Muscle of leg (tissue), 16 donors: ENCODE measurements around the gene MYO9A. TPM values are rescaled to one million over a fixed set of nuclear protein-coding genes. Genes with fewer than 3 reads are reported as not detected.
A peak's percentile ranks its signal among the peaks of the same experiment; 100 is the strongest.

Experiments
- DNase-seq: peaks from one replicate; pipeline ENCODE4 v3.0.0; 2013
- H3K27ac ChIP-seq: one replicate; pipeline ENCODE4 v1.5.1; 2013; ENCODE audit warnings: mild to moderate bottlenecking, low read length, control low read depth
- H3K27me3 ChIP-seq: one replicate; pipeline ENCODE4 v1.6.1; 2013; ENCODE audit warnings: low read length; ENCODE audit not compliant: control insufficient read depth, insufficient read depth
- H3K36me3 ChIP-seq: one replicate; pipeline ENCODE4 v1.6.1; 2013; ENCODE audit warnings: low read length; ENCODE audit not compliant: control insufficient read depth, insufficient read depth
- H3K4me1 ChIP-seq: one replicate; pipeline ENCODE4 v1.6.1; 2013; ENCODE audit warnings: low read length; ENCODE audit not compliant: control insufficient read depth, insufficient read depth
- H3K4me3 ChIP-seq: one replicate; pipeline ENCODE4 v1.5.1; 2013; ENCODE audit warnings: low read length, control low read depth
- H3K9me3 ChIP-seq: replicated peaks from 2 replicates; pipeline ENCODE4 v1.6.1; 2013; ENCODE audit warnings: low read depth, low read length; ENCODE audit not compliant: control insufficient read depth
- WGBS: methylation state at CpG from one replicate; pipeline ENCODE4 v1.1.5; 2013; ENCODE audit warnings: missing lambda C conversion rate; ENCODE audit not compliant: insufficient coverage; 5-methylcytosine and 5-hydroxymethylcytosine counted together
- long read RNA-seq, 11 donors: transcript quantifications; one replicate each; lab custom pipeline, GENCODE V29; 2026
- polyA plus RNA-seq, 8 donors: library from polyadenylated mRNA; unstranded; fragments of 120-200 nt; gene quantifications; one replicate each; pipeline versions ENCODE4 v1.2.1 to v1.2.3, GENCODE V29; 2013; ENCODE audit warnings: inconsistent platforms in 1 of 8, low replicate concordance in 1 of 8; ENCODE audit not compliant: insufficient read length in 8 of 8, insufficient read depth in 1 of 8
- total RNA-seq: library from RNA; stranded (reverse); fragments of 120-200 nt; gene quantifications from one replicate; pipeline ENCODE4 v1.2.4, GENCODE V29; 2013

MYO9A gene
- total RNA-seq, result 63.8 TPM
- 10 to 100 TPM; 18.6 to 32.3 (median 28.1) TPM for polyA plus RNA-seq
- long read RNA-seq, donor 1, partial matches to known transcripts, result 5 of 5 reads
- long read RNA-seq, donor 1, other reads (novel, unspliced or antisense), result 0 of 5 reads
- long read RNA-seq, donor 2, result 0 reads
- long read RNA-seq, donor 3, partial matches to known transcripts, result 0 of 1 reads
- long read RNA-seq, donor 3, other reads (novel, unspliced or antisense), result 0 of 1 reads
- long read RNA-seq, donor 4, result 0 reads
- long read RNA-seq, donor 5, full-length matches to known transcripts, result 2 of 2 reads
- long read RNA-seq, donor 5, partial matches to known transcripts, result 0 of 2 reads
- long read RNA-seq, donor 5, other reads (novel, unspliced or antisense), result 0 of 2 reads
- long read RNA-seq, donor 6, full-length matches to known transcripts, result 1 of 6 reads
- long read RNA-seq, donor 6, partial matches to known transcripts, result 5 of 6 reads
- long read RNA-seq, donor 6, other reads (novel, unspliced or antisense), result 0 of 6 reads
- long read RNA-seq, donor 7, partial matches to known transcripts, result 8 of 9 reads
- long read RNA-seq, donor 7, other reads (novel, unspliced or antisense), result 0 of 9 reads
- long read RNA-seq, donor 8, partial matches to known transcripts, result 5 of 7 reads
- long read RNA-seq, donor 8, other reads (novel, unspliced or antisense), result 0 of 7 reads
- long read RNA-seq, donor 9, partial matches to known transcripts, result 6 of 6 reads
- long read RNA-seq, donor 9, other reads (novel, unspliced or antisense), result 0 of 6 reads
- long read RNA-seq, donor 10, full-length matches to known transcripts, result 2 of 10 reads
- long read RNA-seq, donor 10, partial matches to known transcripts, result 8 of 10 reads
- long read RNA-seq, donor 10, other reads (novel, unspliced or antisense), result 0 of 10 reads
- long read RNA-seq, donor 11, result 0 reads

- no peaks in the 10 kb centered on the region for H3K36me3 ChIP-seq
- under 1% methylated on average over 67 of the region's 69 CpGs for WGBS
- peak; percentile 99 for DNase-seq
- peaks cover 6% of the 10 kb centered on the region for H3K4me1 ChIP-seq
- no peaks in the 10 kb centered on the region for H3K9me3 ChIP-seq
- peak within 1 kb of the TSS; percentile 95 for H3K27ac ChIP-seq
- H3K4me3 ChIP-seq, result peak within 1 kb of the TSS; percentile 79
- no peaks in the 10 kb centered on the region for H3K27me3 ChIP-seq
Observed at GRCh38 chr15:72118017-72118978, at the start of gene MYO9A, which contains the start of gene SENP8. TSS of gene MYO9A (minus strand) at chr15:72118150. CDS start at chr15:72046563, 71,587 bp downstream. TSS of gene SENP8 (plus strand) at chr15:72118403. CDS start at chr15:72139624, 21,221 bp downstream.

DNA sequence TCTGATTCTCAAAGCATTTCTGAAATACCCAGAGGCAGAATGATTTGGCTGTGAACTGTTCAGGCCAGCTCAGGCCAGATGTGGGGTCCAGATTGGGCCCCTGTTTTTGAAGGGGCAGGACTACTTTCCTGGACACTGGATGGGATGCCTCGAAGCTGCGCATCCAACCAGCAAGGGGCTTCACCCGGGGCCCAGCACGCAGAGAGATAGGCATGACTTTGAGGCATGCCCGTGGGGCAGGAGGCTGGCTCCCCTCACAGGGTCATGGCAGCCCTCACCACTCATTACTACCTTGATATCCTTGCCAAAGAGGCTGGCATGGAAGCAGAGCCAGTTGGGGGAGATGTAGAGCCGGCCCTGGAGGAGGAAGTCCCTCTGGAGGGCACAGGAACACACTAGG lies 49.5 kb upstream of the MYO9A start:
- H3K36me3 ChIP-seq, result no peaks in the 10 kb centered on the region

DNA sequence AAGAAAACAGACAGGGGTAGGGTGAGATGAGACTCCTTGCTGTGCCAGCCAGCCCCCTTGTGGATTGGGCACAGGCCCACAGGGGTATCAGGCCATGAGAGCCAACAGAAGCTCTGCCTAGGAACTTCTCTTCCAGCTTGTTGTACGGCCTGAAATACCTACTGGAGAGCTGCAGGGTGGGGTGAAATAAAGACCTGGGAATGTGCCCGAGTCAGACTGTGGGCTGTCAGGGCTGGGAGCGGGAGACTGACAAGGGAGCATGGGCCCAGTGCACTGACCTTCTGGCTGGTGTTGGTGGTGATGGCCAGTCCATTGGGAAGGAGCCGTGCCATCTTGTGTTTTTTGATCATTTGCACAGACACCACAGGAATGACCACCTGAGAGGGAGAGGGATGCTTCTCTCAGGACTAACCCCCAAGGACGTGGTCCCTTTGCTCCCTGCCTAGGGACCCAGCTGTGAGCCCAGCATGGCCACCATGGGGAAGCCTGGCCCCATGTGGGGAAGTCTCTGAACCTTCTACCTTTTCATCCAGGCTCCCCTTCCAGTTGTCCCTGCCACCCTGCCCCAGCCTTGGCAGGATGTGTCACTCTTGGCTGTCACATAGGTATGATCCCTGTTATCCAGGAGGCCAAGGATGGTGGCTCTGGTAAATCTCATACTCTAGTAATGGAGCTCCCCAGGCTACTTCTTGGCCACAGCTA lies 48.9 kb upstream of the MYO9A start:
- no peaks in the 10 kb centered on the region for H3K9me3 ChIP-seq
- no peaks in the 10 kb centered on the region for H3K27me3 ChIP-seq

More for the DNA sequence above, 49.5 kb upstream of the MYO9A start:
- peaks cover 16% of the 10 kb centered on the region for H3K4me1 ChIP-seq
- H3K4me3 ChIP-seq, result no peak overlapping the region
- DNase-seq, result no peak
- H3K27me3 ChIP-seq, result no peaks in the 10 kb centered on the region
- WGBS, result 100% methylated on average over 2 of the region's 6 CpGs
- no peak overlapping the region for H3K27ac ChIP-seq
- H3K9me3 ChIP-seq, result no peaks in the 10 kb centered on the region

DNA sequence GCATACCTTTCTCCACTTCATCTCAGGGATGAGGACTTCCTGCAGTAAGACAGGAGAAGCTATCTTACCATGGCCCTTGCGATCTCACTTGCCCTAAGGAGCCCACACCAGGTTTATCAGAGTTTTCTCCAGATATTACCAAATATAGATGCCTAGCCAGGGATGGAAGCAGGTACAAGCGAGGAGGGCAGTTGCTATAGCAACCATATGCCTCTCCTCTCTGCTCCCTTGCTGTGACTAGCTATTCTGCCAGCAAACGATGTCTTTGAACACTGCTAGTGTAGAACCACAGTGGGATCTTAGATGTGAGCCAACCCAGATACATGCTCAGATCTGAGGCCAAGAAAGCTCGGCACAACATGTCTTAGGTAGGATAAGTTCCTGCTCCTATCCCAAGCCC lies 45.8 kb upstream of the MYO9A start:
- DNase-seq, result no peak
- no peaks in the 10 kb centered on the region for H3K36me3 ChIP-seq
- no peak overlapping the region for H3K27ac ChIP-seq
- 60% methylated on average over 2 of the region's 4 CpGs for WGBS
- no peaks in the 10 kb centered on the region for H3K27me3 ChIP-seq
- no peak overlapping the region for H3K4me3 ChIP-seq
- peaks cover 31% of the 10 kb centered on the region for H3K4me1 ChIP-seq
- H3K9me3 ChIP-seq, result no peaks in the 10 kb centered on the region

More for the DNA sequence above, 48.9 kb upstream of the MYO9A start:
- Histone ChIP-seq H3K27ac (no peak overlapping the region), H3K4me1 (peaks cover 21% of the 10 kb centered on the region), H3K36me3 (no peaks in the 10 kb centered on the region), H3K4me3 (no peak overlapping the region)
- no peak for DNase-seq
- 91% methylated on average over 3 of the region's 5 CpGs for WGBS

DNA sequence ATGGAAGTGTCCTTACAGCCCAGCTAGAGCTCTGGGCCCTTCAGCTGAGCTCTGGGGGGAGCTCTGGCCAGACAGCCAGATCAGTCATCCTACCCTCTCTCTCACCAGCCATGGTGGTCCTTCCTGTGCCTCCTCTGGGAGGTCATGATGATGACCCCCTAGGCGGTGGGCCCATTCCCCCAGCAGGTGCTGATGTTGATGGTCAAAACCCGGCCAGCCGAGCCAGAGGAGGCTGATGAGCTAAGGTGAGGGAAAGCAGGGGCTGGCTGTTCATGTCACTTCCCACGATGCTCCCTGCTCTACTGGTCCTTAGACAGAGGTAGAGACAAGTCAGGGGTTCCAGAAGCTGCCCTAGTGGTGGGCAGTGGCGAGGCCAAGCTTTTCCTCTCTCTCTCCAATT lies 44.6 kb upstream of the MYO9A start:
- H3K27ac ChIP-seq, result no peak overlapping the region
- H3K4me1 ChIP-seq, result peaks cover 23% of the 10 kb centered on the region
- H3K36me3 ChIP-seq, result no peaks in the 10 kb centered on the region
- no peak for DNase-seq
- 83% methylated on average over 4 of the region's 5 CpGs for WGBS
- no peaks in the 10 kb centered on the region for H3K27me3 ChIP-seq
- no peaks in the 10 kb centered on the region for H3K9me3 ChIP-seq
- H3K4me3 ChIP-seq, result no peak overlapping the region

GRCh38 chr15:72161361-72162132 lies 43.6 kb upstream of the MYO9A start:
- WGBS, result 73% methylated on average over 2 of the region's 7 CpGs
- peak overlapping the region; percentile 51 for H3K27ac ChIP-seq
- no peaks in the 10 kb centered on the region for H3K36me3 ChIP-seq
- no peaks in the 10 kb centered on the region for H3K27me3 ChIP-seq
- peak; percentile 58 for DNase-seq
- no peaks in the 10 kb centered on the region for H3K9me3 ChIP-seq
- no peak overlapping the region for H3K4me3 ChIP-seq
- H3K4me1 ChIP-seq, result peaks cover 23% of the 10 kb centered on the region

DNA sequence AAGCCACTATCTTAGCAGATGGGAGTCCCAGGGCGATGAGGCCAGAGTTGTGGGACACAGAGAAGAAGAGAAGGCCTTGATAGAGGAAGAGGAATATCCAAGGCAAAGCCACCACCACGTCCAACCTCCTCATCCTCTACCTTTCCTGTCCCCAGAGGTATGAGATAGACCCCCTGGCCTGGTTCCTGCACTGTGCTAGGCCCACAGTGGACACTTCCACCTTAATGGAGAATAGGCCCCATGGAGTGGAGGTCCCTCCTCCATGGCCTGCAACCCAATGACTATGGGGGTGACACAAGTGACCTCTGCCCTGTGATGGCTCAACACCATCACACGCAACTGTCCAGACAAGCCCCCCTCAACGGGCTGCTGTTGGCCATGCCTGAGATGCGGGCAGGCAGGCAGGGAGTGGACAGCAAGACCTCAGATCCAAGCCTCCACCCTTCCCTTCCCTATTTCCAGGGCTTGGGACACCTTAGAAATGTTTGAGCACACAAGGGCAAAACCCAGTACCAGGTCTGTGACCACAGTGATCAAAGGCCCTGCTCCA lies 42.8 kb upstream of the MYO9A start:
- Histone ChIP-seq H3K9me3 (no peaks in the 10 kb centered on the region), H3K36me3 (no peaks in the 10 kb centered on the region), H3K27me3 (no peaks in the 10 kb centered on the region), H3K4me3 (no peak overlapping the region), H3K4me1 (peaks cover 27% of the 10 kb centered on the region), H3K27ac (no peak overlapping the region)
- WGBS, result 94% methylated on average over 4 of the region's 5 CpGs
- DNase-seq, result no peak

GRCh38 chr15:72156928-72157327 lies 39.0 kb upstream of the MYO9A start:
- peaks cover 33% of the 10 kb centered on the region for H3K4me1 ChIP-seq
- DNase-seq, result no peak
- no peaks in the 10 kb centered on the region for H3K36me3 ChIP-seq
- no peak overlapping the region for H3K27ac ChIP-seq
- H3K9me3 ChIP-seq, result no peaks in the 10 kb centered on the region
- no peak overlapping the region for H3K4me3 ChIP-seq
- H3K27me3 ChIP-seq, result peaks cover 2% of the 10 kb centered on the region
- WGBS, result no CpG with 5 or more reads among the region's 2 CpGs
